Uterus (tissue), 4 donors: ENCODE results near the gene FAM47B. TPM values are rescaled to one million over a fixed set of nuclear protein-coding genes. Genes with fewer than 3 reads are reported as not detected.

Experiments used
- DNase-seq, 2 donors: peaks; one replicate each; pipeline ENCODE4 v3.0.0-alpha.2; 2019 to 2020
- H3K27ac ChIP-seq, 2 donors: fragments of 200-600 bp; sonication (generic); 1 replicate in 1 of 2; 2 replicates in 1 of 2; pipeline ENCODE4 v1.5.1; 2016 to 2018
- H3K27me3 ChIP-seq, 2 donors: fragments of 200-600 bp; sonication (generic); one replicate each; pipeline ENCODE4 v1.5.1; 2018 to 2019; ENCODE audit warnings: control low read depth in 1 of 2
- H3K36me3 ChIP-seq, 2 donors: fragments of 200-600 bp; sonication (generic); one replicate each; pipeline ENCODE4 v1.5.1; 2019; ENCODE audit warnings: control low read depth in 1 of 2
- H3K4me1 ChIP-seq, 2 donors: fragments of 200-600 bp; sonication (generic); one replicate each; pipeline ENCODE4 v1.5.1; 2018 to 2019; ENCODE audit warnings: control low read depth in 1 of 2
- H3K4me3 ChIP-seq, 2 donors: fragments of 200-600 bp; sonication (generic); 1 replicate in 1 of 2; 2 replicates in 1 of 2; pipeline ENCODE4 v1.5.1; 2018 to 2019; ENCODE audit warnings: mild to moderate bottlenecking in 1 of 2
- H3K9me3 ChIP-seq, 2 donors: fragments of 200-600 bp; sonication (generic); one replicate each; pipeline ENCODE4 v1.5.1; 2019; ENCODE audit warnings: control low read depth in 1 of 2
- POLR2A ChIP-seq, 2 donors: fragments of 450-650 bp; IDR thresholded peaks; one replicate each; pipeline ENCODE4 v1.6.1; 2016; ENCODE audit warnings: antibody characterized with exemption in 2 of 2, mild to moderate bottlenecking in 1 of 2, moderate library complexity in 1 of 2
- intact Hi-C: fragments of 100-400 bp; cut with DNase I; formaldehyde crosslinking; loops from one replicate; pipeline ENCODE4 v1.15.1; 2023; ENCODE audit warnings: low total_unique reads
- total RNA-seq, 4 donors: library from RNA; depleted of rRNA in 3 of 4; stranded (reverse); fragments of >200 nt in 3 of 4; gene quantifications; one replicate each; pipeline versions ENCODE4 v1.1.0 to v1.2.4, GENCODE V29; 2014 to 2023
- TF ChIP-seq, protein P1 (sequence below), 4 experiments: fragments of 200-600 bp in 2 of 4; fragments of 450-650 bp in 2 of 4; sonication (generic) in 2 of 4; IDR thresholded peaks; one replicate each; pipeline ENCODE4 v1.5.1; 2016 to 2019; ENCODE audit warnings: antibody characterized with exemption in 4 of 4, mild to moderate bottlenecking in 2 of 4, moderate library complexity in 1 of 4
- donor health status: DM: yes; HTN: yes; CAD: no.

Gene FAM47B
- not detected for total RNA-seq

DNA sequence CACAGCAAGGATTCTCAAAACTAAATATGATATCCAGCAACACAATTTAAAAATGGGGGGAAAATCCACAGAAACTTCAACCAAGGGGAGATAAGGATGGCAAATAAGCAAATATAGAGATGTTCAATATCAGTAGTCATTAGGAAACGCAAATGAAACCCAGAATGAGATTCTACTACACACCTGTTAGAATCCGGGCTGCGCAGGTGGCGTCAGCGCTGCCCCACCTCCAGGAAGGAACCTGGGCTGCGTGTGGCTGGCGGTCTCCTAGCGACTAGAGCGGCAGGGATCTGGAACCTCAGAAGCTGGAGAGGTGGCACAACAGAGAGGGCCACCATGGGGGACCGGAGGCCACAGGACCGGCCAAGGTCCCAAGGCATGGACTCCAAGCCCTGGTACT lies at the start of gene FAM47B:
Gene FAM47B, plus strand, starts transcription at position 301 of the 400 bp plus-strand sequence. Its CDS starts 36 bp downstream, at position 337.
- H3K27ac ChIP-seq, result no peak within 1 kb of the TSS
- DNase-seq, result no peak
- no peak for TF ChIP-seq POLR2A (IDR thresholded peaks at IDR 0.05)
- TF ChIP-seq, protein P1, sequence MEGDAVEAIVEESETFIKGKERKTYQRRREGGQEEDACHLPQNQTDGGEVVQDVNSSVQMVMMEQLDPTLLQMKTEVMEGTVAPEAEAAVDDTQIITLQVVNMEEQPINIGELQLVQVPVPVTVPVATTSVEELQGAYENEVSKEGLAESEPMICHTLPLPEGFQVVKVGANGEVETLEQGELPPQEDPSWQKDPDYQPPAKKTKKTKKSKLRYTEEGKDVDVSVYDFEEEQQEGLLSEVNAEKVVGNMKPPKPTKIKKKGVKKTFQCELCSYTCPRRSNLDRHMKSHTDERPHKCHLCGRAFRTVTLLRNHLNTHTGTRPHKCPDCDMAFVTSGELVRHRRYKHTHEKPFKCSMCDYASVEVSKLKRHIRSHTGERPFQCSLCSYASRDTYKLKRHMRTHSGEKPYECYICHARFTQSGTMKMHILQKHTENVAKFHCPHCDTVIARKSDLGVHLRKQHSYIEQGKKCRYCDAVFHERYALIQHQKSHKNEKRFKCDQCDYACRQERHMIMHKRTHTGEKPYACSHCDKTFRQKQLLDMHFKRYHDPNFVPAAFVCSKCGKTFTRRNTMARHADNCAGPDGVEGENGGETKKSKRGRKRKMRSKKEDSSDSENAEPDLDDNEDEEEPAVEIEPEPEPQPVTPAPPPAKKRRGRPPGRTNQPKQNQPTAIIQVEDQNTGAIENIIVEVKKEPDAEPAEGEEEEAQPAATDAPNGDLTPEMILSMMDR (IDR thresholded peaks at IDR 0.05), result no peak
- H3K4me1 ChIP-seq, result no peaks in the 10 kb centered on the region
- no peaks in the 10 kb centered on the region for H3K9me3 ChIP-seq
- H3K36me3 ChIP-seq, result no peaks in the 10 kb centered on the region
- no peak within 1 kb of the TSS for H3K4me3 ChIP-seq
- H3K27me3 ChIP-seq, result no peaks in the 10 kb centered on the region
- intact Hi-C loops, result no loop called here

DNA sequence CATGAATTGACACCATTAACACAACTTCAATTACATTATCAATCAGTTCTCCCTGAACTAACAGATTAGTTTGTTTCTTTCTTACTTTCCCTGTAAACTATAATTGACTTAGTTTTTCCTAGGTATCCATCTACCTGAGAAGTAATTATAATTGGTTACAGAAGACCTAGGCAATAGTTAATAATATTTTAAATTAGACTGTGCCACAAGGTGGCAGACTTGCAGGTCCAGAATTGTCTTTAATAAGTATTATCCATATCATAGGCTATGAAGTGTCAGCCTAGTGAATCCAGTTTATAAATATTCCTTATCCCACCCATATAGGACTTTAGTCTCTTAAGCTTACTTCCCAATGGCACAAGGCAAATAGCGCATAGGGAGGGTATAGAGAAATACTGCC lies 48.9 kb upstream of the FAM47B start:
- intact Hi-C loops, result no loop called here
- no peak for DNase-seq
- Histone ChIP-seq H3K36me3 (no peaks in the 10 kb centered on the region), H3K4me3 (no peak overlapping the region), H3K27me3 (no peaks in the 10 kb centered on the region), H3K4me1 (no peaks in the 10 kb centered on the region), H3K27ac (no peak overlapping the region), H3K9me3 (no peaks in the 10 kb centered on the region)
- no peak for TF ChIP-seq POLR2A (IDR thresholded peaks at IDR 0.05)
- TF ChIP-seq, protein P1 (IDR thresholded peaks at IDR 0.05), result peak in 1 of 4 experiments; percentile 30

DNA sequence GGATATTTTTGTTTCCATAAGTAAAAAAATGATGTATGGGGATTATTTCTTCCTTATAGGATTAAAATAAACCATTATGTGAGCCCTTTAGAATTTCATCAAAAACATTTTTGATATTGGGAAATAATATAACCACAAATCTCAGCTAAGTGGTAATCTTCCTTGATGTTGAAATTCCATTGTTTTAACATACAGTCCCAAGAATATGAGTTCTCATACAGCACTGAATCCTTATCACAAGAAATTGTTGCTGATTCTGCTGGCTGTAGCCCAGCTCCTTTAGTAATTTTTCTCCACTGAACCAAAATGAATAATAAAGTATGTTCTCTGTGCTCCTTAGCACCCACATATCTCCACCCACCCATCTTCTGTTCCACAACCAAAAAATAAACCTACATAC lies 41.9 kb upstream of the FAM47B start:
- no peak for DNase-seq
- Histone ChIP-seq H3K27me3 (no peaks in the 10 kb centered on the region), H3K4me1 (no peaks in the 10 kb centered on the region), H3K36me3 (no peaks in the 10 kb centered on the region), H3K9me3 (no peaks in the 10 kb centered on the region), H3K27ac (no peak overlapping the region), H3K4me3 (no peak overlapping the region)
- TF ChIP-seq, protein P1 (IDR thresholded peaks at IDR 0.05), result no peak
- TF ChIP-seq POLR2A (IDR thresholded peaks at IDR 0.05), result no peak
- intact Hi-C loops, result no loop called here

DNA sequence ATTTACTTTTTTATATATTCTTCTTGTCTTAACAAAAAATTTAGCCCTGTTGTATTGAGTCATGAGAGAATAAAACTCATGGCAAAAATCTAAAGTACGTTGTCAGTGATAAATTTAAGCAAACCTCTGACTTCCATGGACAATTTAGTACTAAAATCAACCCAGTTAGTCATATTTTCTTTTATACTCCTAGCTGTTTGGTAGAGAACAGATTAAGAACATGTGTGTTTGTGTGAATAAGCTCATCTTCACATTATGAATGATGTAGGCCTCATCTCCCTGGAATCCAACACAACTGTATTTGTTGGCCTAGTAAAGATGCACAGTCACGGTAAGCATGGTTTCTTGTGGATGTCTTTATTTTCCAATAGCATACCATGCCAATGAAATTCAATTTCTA lies 40.8 kb upstream of the FAM47B start:
- Histone ChIP-seq H3K4me1 (no peaks in the 10 kb centered on the region), H3K4me3 (no peak overlapping the region), H3K9me3 (no peaks in the 10 kb centered on the region), H3K27ac (no peak overlapping the region), H3K27me3 (no peaks in the 10 kb centered on the region), H3K36me3 (no peaks in the 10 kb centered on the region)
- TF ChIP-seq, protein P1 (IDR thresholded peaks at IDR 0.05), result no peak
- no peak for TF ChIP-seq POLR2A (IDR thresholded peaks at IDR 0.05)
- intact Hi-C loops, result no loop called here
- DNase-seq, result no peak

DNA sequence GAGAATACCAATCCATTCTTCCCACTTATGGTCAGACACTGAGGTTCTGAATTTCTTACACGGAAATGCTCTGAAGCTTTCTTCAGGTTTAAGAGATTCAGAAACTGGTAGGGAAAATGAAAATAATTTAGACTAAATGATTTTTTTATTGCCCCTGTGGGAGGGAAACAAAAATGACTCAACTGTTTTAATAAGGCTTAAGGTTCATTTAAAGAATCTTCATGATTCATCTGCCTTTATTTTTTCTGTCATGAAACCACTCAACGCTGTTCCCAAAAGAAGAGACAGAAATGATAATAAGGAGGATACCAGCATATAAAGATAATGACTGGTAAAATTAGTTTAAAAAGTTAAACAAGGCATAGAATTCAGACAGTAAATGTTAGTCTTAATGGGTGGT lies 39.3 kb upstream of the FAM47B start:
- no peaks in the 10 kb centered on the region for H3K9me3 ChIP-seq
- intact Hi-C loops, result no loop called here

More for the DNA sequence above, 39.3 kb upstream of the FAM47B start:
- no peak overlapping the region for H3K4me3 ChIP-seq
- no peak for DNase-seq
- TF ChIP-seq, protein P1 (IDR thresholded peaks at IDR 0.05), result no peak
- TF ChIP-seq POLR2A (IDR thresholded peaks at IDR 0.05), result no peak
- H3K27ac ChIP-seq, result no peak overlapping the region
- H3K4me1 ChIP-seq, result no peaks in the 10 kb centered on the region
- no peaks in the 10 kb centered on the region for H3K36me3 ChIP-seq
- no peaks in the 10 kb centered on the region for H3K27me3 ChIP-seq
